Umbilical cord (tissue), 2 donors: ENCODE results near the gene ABL2. TPM values are rescaled to one million over a fixed set of nuclear protein-coding genes. Genes with fewer than 3 reads are reported as not detected.
"Not testable (repeated sequence)": the region's sequence is repeated elsewhere in the genome, so short reads cannot be mapped to it uniquely, and the experiment has no call there.

Source experiments
- DNase-seq: peaks from one replicate; pipeline ENCODE4 v3.0.0-alpha.2; 2015; ENCODE audit warnings: low spot score
- total RNA-seq: library from RNA; depleted of rRNA; stranded (reverse); fragments of >200 nt; gene quantifications from one replicate; pipeline ENCODE4 v1.2.3, GENCODE V29; 2014; ENCODE audit warnings: low replicate concordance; ENCODE audit not compliant: insufficient read depth

Gene ABL2
- total RNA-seq, 1 donor from 2014 or later = 19.5 TPM

DNA sequence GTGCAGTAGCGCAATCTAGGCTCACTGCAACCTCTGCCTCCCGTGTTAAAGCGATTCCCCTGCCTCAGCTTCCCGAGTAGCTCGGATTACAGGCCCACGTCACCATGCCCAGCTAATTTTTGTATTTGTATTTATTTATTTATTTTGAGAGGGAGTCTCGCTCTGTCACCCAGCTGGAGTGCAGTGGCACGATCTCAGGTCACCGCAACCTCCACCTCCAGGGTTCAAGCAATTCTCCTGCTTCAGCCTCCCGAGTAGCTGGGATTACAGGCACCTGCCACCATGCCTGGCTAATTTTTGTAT is 59.1 kb downstream of the ABL2 start:
- not testable (repeated sequence) for DNase-seq

DNA sequence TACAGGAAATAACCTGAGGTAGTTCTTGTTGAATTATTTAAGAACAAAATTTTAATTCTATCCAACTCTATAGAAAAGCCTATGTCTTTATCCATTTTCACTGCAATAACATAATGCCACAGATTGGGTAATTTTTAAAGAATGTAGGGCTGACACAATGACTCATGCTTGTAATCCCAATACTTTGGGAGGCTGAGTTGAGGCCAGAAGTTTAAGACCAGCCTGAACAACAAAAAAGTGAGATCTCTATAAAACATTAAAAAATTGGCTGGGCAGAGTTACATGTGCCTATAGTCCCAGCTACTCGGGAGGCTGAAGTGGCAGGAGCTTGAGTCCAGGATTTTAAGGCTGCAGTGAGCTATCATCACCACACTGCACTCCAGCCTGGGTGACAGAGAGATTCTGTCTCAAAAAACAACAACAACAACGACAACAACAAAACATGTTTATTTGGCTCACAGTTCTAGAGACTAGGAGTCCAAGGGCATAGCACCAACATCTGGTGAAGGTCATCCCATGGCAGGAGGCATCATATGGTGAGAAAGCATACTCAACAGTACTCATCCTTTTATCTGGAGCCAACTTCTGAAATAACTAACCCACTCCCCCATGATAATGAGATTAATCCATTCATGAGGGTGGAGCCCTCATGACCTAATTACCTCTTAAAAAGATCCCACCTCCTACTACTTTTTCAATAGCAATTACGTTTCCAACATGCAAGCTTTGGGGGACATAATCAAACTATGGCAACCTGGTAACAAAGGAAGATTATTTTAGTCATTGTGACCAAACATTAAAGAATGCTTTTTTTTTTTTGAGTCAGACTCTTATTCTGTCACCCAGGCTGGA is 59.6 kb downstream of the ABL2 start:
- peak; percentile 83 for DNase-seq

GRCh38 chr1:179168536-179168935 is 60.9 kb downstream of the ABL2 start:
- no peak for DNase-seq

- DNase-seq = no peak
Measured at GRCh38 chr1:179167955-179168354, 61.5 kb downstream of the ABL2 start.

DNA sequence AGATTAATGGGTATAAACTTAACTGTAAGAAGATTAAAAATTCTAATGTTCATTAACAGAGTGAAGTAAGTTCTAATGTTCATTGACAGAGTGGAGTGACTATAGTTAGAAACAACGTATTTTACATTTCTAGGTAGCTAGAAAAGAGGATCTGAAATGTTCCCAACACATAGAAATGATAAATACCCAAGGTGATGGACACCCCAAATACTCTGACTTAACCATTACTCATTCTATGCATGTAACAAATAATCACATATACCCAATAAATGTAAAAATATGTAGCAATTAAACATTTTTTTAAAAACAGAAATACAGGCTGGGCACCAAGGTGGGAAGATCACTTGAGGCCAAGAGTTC is 62.1 kb downstream of the ABL2 start:
- DNase-seq = no peak

DNA sequence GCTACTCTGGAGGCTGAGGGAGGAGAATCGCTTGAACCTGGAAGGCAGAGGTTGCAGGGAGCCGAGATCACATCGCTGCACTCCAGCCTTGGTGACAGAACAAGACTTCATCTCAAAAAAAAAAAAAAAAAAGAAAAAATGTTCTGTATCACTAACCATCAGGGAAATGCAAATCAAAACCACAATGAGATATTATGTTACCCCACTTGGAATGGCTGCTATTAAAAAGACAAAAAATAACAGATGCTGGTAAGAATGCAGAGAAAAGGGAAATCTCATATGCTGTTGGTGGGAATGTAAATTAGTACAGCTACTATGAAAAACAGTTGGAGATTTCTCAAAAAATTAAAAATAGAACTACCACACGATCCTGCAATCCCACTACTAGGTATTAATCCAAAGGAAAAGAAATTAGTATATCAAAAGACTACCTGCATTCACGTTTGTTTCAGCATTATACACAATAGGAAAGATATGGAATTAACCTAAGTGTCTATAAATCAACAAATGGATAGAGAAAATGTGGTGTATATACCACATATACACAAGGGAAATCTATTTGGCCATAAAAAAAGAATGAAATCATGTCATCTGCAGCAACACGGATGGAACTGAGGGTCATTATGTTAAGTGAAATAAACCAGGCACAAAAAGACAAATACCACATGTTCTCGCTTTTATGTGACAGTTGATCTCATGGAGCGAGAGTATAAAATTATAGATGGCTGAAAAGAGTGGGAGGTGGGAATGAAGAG is 62.6 kb downstream of the ABL2 start:
- DNase-seq = no peak

DNA sequence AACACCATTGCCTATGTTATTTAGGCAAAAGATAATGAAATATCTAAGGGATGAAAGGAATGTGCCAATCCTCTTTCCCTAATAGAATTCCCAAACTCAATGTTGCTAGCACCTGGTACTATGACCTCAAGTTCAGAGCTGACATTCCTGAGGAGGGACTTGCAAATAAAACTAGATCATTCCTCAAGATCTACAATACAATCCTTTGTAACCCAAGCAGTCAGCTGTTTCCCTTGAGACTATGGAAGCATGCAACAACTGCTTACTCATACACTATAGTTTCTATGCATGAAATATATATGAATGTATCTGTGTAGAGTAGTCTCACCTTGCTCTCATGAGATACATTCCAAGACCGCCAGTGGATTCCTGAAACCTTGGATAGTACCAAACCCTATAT is 65.0 kb downstream of the ABL2 start:
- DNase-seq = no peak

DNA sequence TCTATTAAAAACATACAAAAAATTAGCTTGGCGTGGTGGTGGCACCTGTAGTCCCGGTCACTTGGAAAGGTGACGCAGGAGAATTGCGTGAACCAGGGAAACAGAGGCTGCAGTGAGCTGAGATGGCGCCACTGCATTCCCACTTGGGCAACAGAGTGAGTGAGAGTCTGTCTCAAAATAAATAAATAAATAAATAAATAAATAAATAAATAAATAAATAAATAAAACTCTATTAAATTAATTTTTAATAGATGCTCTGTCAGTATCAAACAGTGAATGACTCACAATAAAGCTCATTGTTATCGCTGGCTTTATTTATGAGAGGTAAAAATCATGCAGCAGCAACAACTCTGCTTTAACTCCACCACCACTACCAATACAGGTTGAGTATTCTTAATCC is 72.8 kb downstream of the ABL2 start:
- no peak for DNase-seq

DNA sequence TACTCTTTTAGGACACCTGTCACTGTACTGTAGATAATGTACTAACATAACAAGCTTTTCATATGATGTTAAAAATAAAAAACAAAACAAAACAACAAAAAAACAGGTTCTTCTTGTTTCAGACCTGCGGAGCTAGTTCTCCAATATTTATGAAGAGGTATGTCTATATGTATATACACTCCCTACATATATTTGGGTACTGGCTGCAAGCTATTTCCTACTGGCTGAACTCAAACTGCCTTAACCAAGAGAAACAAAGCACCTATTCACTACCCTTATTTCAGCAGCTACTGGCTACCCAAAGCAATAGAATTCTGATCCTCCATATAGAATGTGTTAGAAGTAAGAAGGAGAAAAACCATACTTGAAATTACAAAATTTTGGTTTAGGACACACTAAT is 73.5 kb downstream of the ABL2 start:
- no peak for DNase-seq

- DNase-seq = no peak
Measured at GRCh38 chr1:179155615-179156014, 73.9 kb downstream of the ABL2 start.

DNA sequence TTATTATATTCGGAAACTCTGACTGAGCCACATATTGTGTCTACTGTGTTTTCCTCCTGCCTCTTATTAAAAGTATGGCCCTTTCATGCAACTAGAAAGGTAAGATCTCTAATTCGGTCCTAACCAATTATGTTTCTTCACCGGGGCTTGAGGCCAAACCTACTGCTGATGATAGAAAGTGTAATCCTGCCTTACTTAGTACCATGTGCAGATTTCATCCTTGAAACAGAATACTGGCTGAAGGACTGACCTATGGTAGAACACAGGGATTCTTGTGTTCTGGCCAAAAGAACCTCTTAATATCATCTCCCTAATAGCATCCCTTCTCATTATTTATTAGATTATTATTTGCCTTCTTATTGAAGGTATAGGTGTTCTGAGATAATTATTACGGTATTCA is 75.0 kb downstream of the ABL2 start:
- no peak for DNase-seq

GRCh38 chr1:179153217-179153616 is 76.3 kb downstream of the ABL2 start:
- no peak for DNase-seq

DNA sequence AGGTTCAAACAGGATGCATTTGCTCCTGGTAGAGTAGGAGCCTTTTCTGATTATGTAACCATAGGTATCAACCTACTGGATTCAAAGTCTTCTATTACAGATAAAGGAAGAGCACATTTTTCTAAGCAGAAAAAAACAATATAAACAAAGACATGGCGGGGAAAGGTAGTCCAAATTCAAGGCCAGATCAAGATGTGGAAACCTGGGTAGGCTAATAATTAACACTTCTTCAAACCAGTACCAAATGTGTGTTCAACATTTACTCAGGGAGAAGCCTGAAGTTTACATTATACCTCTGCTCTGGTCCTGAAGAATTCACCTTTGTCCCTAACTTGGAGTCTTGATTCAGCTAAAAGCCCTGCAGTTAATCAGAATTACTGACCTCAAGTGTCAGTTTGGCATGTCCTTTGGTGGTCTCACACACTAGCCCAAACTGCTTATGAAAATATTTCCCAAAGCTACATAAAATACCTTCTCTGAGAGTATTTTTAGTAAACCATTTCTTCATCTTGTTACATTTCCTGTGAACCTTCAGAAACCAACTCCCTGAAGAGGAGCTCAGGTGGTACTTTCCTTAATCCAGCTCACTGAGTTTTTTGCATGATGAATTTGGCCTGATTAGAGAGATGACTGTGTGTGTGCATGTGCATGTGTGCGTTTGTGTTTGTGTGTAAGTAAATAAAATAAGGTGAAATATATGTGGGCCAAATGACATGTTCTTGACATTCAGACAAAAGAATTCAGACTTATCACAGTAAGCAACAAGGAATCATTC is 77.4 kb downstream of the ABL2 start:
- no peak for DNase-seq

GRCh38 chr1:179146911-179147310 is 82.6 kb downstream of the ABL2 start:
- no peak for DNase-seq

DNA sequence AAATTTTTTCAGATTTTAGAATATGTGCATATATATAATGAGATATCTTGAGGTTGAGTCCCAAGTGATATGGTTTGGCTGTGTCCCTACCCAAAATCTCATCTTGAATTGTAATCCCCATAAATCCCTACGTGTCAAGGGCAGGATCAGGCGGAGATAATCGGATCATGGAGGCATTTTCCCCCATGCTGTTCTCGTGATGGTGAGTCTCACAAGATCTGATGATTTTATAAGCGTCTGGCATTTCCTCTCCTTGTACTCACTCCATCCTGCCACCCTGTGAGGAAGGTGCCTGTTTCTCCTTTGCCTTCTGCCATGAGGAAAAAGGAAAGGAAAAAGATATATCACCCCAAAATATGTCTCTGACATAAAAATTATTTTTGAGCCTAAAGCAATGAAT is 83.0 kb downstream of the ABL2 start:
- no peak for DNase-seq

DNA sequence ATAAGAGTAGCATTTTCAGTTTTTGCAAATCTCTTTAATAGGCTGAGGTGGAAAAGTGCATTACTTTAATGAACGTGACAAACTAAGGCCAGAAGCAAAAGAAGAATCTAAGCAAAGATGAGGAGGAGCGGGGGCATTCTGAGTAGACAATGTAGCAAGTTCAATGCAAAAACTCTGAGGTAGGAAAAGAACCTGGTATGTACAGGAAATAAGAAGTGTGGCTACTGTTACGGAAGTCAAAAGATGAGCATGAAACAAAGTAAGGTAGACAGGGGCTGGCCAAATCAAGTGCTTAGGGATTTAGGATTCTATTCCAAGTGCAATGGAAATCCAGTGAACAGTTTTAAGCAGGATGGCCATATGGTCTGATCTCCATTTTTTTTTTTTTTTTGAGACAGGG is 84.0 kb downstream of the ABL2 start:
- no peak for DNase-seq

GRCh38 chr1:179144626-179145025 is 84.9 kb downstream of the ABL2 start:
- DNase-seq = no peak

- DNase-seq = peak; percentile 79
Measured at GRCh38 chr1:179143322-179143721, 86.2 kb downstream of the ABL2 start.

DNA sequence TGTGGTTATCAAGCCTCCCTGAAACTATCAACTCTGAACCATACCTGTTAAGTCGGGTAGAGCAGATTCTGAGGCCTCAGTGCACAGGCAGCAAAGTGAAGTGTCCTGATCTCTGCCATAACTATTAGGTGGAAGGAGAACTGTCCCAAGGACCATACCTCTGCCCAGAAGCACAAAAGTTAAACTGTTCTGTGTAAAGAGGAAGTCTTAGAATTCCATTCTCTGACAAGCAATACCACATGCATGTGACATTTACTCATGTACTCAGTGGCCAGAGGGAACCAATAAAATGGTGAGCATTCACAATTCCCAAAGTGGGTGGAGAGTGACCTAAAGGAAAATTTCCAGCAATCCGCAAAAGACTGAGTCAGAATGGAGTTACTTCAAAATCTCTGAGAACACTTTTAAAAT is 86.6 kb downstream of the ABL2 start:
- DNase-seq = peak; percentile 71

DNA sequence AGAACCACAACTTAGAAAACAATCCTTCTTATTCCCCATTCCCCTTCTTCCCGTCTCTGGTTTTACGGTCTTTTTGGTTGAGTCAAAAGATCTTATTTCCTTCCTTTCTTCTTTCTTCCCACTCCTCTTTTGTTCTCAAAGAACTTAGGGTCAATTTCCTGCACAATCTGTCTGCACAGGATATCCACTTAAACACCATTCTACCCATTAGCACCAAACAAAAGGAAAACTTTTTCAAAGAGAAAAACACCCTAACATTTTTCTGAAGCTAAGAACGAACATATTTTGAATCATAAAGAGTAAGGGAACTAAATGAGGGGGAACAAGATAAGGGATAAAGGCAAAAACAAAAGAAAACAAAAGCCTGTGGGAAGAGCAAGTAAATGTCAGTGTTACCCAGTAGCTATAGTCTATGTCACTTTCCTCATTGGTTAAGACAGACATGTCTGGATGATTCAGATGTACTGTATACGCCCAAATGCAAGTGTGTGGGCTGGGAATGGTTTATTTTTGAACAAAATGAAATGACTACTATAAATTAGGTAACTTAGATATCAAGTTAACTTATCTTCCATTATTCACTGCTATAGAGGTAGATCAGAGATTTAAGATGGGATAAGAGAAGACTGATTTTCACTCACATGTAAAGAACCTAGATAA is 87.8 kb downstream of the ABL2 start:
- no peak for DNase-seq

GRCh38 chr1:179138755-179139154 is 90.7 kb downstream of the ABL2 start:
- DNase-seq = not testable (repeated sequence)
